Bronchial epithelial cell (primary cell): ENCODE results near the gene ZBTB8OS. TPM values are rescaled to one million over a fixed set of nuclear protein-coding genes. Genes with fewer than 3 reads are reported as not detected.
"Not testable (repeated sequence)": the region's sequence is repeated elsewhere in the genome, so short reads cannot be mapped to it uniquely, and the experiment has no call there.

ENCODE experiments used
- DNase-seq: peaks from one replicate; pipeline ENCODE4 v3.0.0-alpha.2; 2010; ENCODE audit warnings: low read depth
- FAIRE-seq: peaks from 2 replicates; lab custom pipeline; 2011; peaks lifted over from hg19 to GRCh38; lab: Jason Lieb, UNC
- H3K27me3 ChIP-seq: 2 replicates; pipeline ENCODE4 v1.5.1; 2011; ENCODE audit warnings: low read length; ENCODE audit not compliant: control insufficient read depth, insufficient read depth
- H3K36me3 ChIP-seq: 2 replicates; pipeline ENCODE4 v1.5.1; 2011; ENCODE audit warnings: low read length; ENCODE audit not compliant: control insufficient read depth, insufficient read depth
- H3K4me3 ChIP-seq: 2 replicates; pipeline ENCODE4 v1.5.1; 2011; ENCODE audit warnings: mild to moderate bottlenecking, low read depth, low read length, control low read depth
- CTCF ChIP-seq: IDR thresholded peaks from 2 replicates; pipeline ENCODE4 v1.5.1; 2011; ENCODE audit warnings: mild to moderate bottlenecking, moderate library complexity, low read length, control low read depth, inconsistent platforms; ENCODE audit not compliant: insufficient read depth, severe bottlenecking
- total RNA-seq: library from RNA; depleted of rRNA; stranded (reverse); fragments of >200 nt; gene quantifications from 2 replicates; pipeline ENCODE4 v1.2.1, GENCODE V29; 2014

Gene ZBTB8OS
- total RNA-seq, 1 donor from 2014 or later = 36.6 TPM

- Histone ChIP-seq H3K27me3 (no peaks in the 10 kb centered on the region), H3K4me3 (no peak overlapping the region), H3K36me3 (peaks cover 8% of the 10 kb centered on the region)
- DNase-seq (no peak), FAIRE-seq (no peak)
- TF ChIP-seq CTCF = no peak
Measured at GRCh38 chr1:32676945-32677344, 26.6 kb upstream of the ZBTB8OS start.

- not testable (repeated sequence) for DNase-seq, H3K27me3 ChIP-seq, FAIRE-seq, H3K4me3 ChIP-seq
- H3K36me3 ChIP-seq = peaks cover 12% of the 10 kb centered on the region
Measured at GRCh38 chr1:32668716-32669115, 18.4 kb upstream of the ZBTB8OS start.

- TF ChIP-seq CTCF = no peak
- no peak for FAIRE-seq
- Histone ChIP-seq H3K27me3 (no peaks in the 10 kb centered on the region), H3K4me3 (no peak overlapping the region), H3K36me3 (peaks cover 12% of the 10 kb centered on the region)
- DNase-seq = no peak
Measured at GRCh38 chr1:32666901-32667566, 16.7 kb upstream of the ZBTB8OS start.

- DNase-seq (no peak), FAIRE-seq (no peak)
- Histone ChIP-seq H3K27me3 (no peaks in the 10 kb centered on the region), H3K4me3 (no peak overlapping the region), H3K36me3 (peaks cover 8% of the 10 kb centered on the region)
- no peak for TF ChIP-seq CTCF
Measured at GRCh38 chr1:32665915-32666314, 15.6 kb upstream of the ZBTB8OS start.

GRCh38 chr1:32659581-32659980 lies 9.2 kb upstream of the ZBTB8OS start:
- peaks cover 10% of the 10 kb centered on the region for H3K36me3 ChIP-seq
- H3K27me3 ChIP-seq = no peaks in the 10 kb centered on the region
- TF ChIP-seq CTCF = no peak
- FAIRE-seq (no peak), DNase-seq (no peak)
- no peak overlapping the region for H3K4me3 ChIP-seq

- Histone ChIP-seq H3K36me3 (peaks cover 10% of the 10 kb centered on the region), H3K27me3 (no peaks in the 10 kb centered on the region), H3K4me3 (no peak overlapping the region)
- no peak for FAIRE-seq
- DNase-seq = no peak
- no peak for TF ChIP-seq CTCF
Measured at GRCh38 chr1:32652244-32652962, 2.1 kb upstream of the ZBTB8OS start.
